Sigmoid colon (tissue), 7 donors: ENCODE measurements around the gene KRT39. TPM values are rescaled to one million over a fixed set of nuclear protein-coding genes. Genes with fewer than 3 reads are reported as not detected.

Source experiments
- DNase-seq: peaks from one replicate; pipeline ENCODE4 v3.0.0-alpha.2; 2019
- H3K27ac ChIP-seq, 4 donors: fragments of 200-600 bp; sonication (generic); one replicate each; pipeline ENCODE4 v1.5.1; 2016 to 2019; ENCODE audit warnings: mild to moderate bottlenecking in 1 of 4
- H3K27me3 ChIP-seq, 3 donors: fragments of 200-600 bp; sonication (generic); one replicate each; pipeline ENCODE4 v1.5.1; 2019; ENCODE audit warnings: mild to moderate bottlenecking in 1 of 3
- H3K36me3 ChIP-seq, 4 donors: fragments of 200-600 bp; sonication (generic); one replicate each; pipeline ENCODE4 v1.5.1; 2016 to 2019
- H3K4me1 ChIP-seq, 4 donors: fragments of 200-600 bp; sonication (generic); one replicate each; pipeline ENCODE4 v1.5.1; 2017 to 2019
- H3K4me3 ChIP-seq, 4 donors: fragments of 200-600 bp; sonication (generic); one replicate each; pipeline ENCODE4 v1.5.1; 2017 to 2019; ENCODE audit warnings: mild to moderate bottlenecking in 2 of 4, moderate library complexity in 1 of 4
- H3K9me3 ChIP-seq, 4 donors: fragments of 200-600 bp in 3 of 4; sonication (generic) in 3 of 4; one replicate each; pipeline versions ENCODE4 v1.5.1 to v1.6.1; 2013 to 2019
- CTCF ChIP-seq, 4 experiments: fragments of 450-650 bp in 3 of 4; fragments of 200-600 bp in 1 of 4; IDR thresholded peaks; one replicate each; pipeline ENCODE4 v1.5.1; 2016 to 2019; ENCODE audit warnings: antibody characterized with exemption in 4 of 4, mild to moderate bottlenecking in 3 of 4, moderate library complexity in 2 of 4
- EP300 ChIP-seq, 4 donors: sonication (generic); formaldehyde crosslinking; IDR thresholded peaks; one replicate each; pipeline ENCODE4 v1.6.1; 2017; ENCODE audit warnings: antibody characterized with exemption in 4 of 4
- POLR2A ChIP-seq, 2 donors: fragments of 450-650 bp; IDR thresholded peaks; one replicate each; pipeline ENCODE4 v1.6.1; 2016; ENCODE audit warnings: antibody characterized with exemption in 2 of 2, mild to moderate bottlenecking in 2 of 2, moderate library complexity in 2 of 2
- POLR2AphosphoS5 ChIP-seq, 4 donors: sonication (generic); formaldehyde crosslinking; IDR thresholded peaks; one replicate each; pipeline ENCODE4 v1.6.1; 2017; ENCODE audit warnings: antibody characterized with exemption in 4 of 4
- WGBS, 2 donors: extraction: QIAGEN DNeasy Blood & Tissue Kit; methylation state at CpG; one replicate each; pipeline ENCODE4 v1.1.7; 2013; 5-methylcytosine and 5-hydroxymethylcytosine counted together
- intact Hi-C: fragments of 100-400 bp; cut with DNase I; formaldehyde crosslinking; loops from one replicate; pipeline ENCODE4 v1.15.1; 2023
- polyA plus RNA-seq, 3 donors: library from polyadenylated mRNA; stranded (reverse); fragments of 200-250 nt; gene quantifications; one replicate each; pipeline ENCODE4 v1.2.3, GENCODE V29; 2013
- total RNA-seq, 4 donors: library from RNA; depleted of rRNA; stranded (reverse); fragments of >200 nt; gene quantifications; one replicate each; pipeline ENCODE4 v1.1.0, GENCODE V29; 2016
- donor health status: healthy with polysubstance abuse.
- donor health status: Bipolar disorder and iron deficiency.
- donor health status: healthy.

Gene KRT39
- total and polyA plus RNA-seq, 7 donors = 0.07 TPM; not detected in 6

- TF ChIP-seq POLR2AphosphoS5 (IDR thresholded peaks at IDR 0.05) = no peak
- no peak for TF ChIP-seq POLR2A (IDR thresholded peaks at IDR 0.05)
- TF ChIP-seq EP300 (IDR thresholded peaks at IDR 0.05) = no peak
- no peak for TF ChIP-seq CTCF (IDR thresholded peaks at IDR 0.05)
- Histone ChIP-seq H3K9me3 (no peaks in the 10 kb centered on the region), H3K4me3 (no peak overlapping the region), H3K27me3 (no peaks in the 10 kb centered on the region), H3K4me1 (no peaks in the 10 kb centered on the region), H3K36me3 (no peaks in the 10 kb centered on the region), H3K27ac (no peak overlapping the region)
- intact Hi-C loops = no loop called here
- DNase-seq = no peak
- WGBS, 2 donors = 77 to 78% methylated on average over 6 of the region's 6 CpGs
Observed at GRCh38 chr17:41012326-41013120, 45.8 kb upstream of the KRT39 start.

- Histone ChIP-seq H3K9me3 (no peaks in the 10 kb centered on the region), H3K4me1 (no peaks in the 10 kb centered on the region), H3K27me3 (no peaks in the 10 kb centered on the region), H3K4me3 (no peak overlapping the region), H3K36me3 (no peaks in the 10 kb centered on the region), H3K27ac (no peak overlapping the region)
- TF ChIP-seq CTCF (IDR thresholded peaks at IDR 0.05) = no peak
- no peak for TF ChIP-seq POLR2A (IDR thresholded peaks at IDR 0.05)
- TF ChIP-seq POLR2AphosphoS5 (IDR thresholded peaks at IDR 0.05) = no peak
- no peak for TF ChIP-seq EP300 (IDR thresholded peaks at IDR 0.05)
- no peak for DNase-seq
- intact Hi-C loops = no loop called here
Observed at GRCh38 chr17:41010441-41010840, 43.7 kb upstream of the KRT39 start.

GRCh38 chr17:41009936-41010335, 43.2 kb upstream of the KRT39 start:
- no peak overlapping the region for H3K4me3 ChIP-seq
- 94% methylated on average over 1 of the region's 1 CpG for WGBS, 2 donors
- H3K27me3 ChIP-seq = no peaks in the 10 kb centered on the region
- H3K4me1 ChIP-seq = no peaks in the 10 kb centered on the region
- no peak overlapping the region for H3K27ac ChIP-seq
- DNase-seq = no peak
- H3K9me3 ChIP-seq = no peaks in the 10 kb centered on the region
- no peak for TF ChIP-seq POLR2AphosphoS5 (IDR thresholded peaks at IDR 0.05)
- no peak for TF ChIP-seq POLR2A (IDR thresholded peaks at IDR 0.05)
- no peak for TF ChIP-seq EP300 (IDR thresholded peaks at IDR 0.05)
- TF ChIP-seq CTCF (IDR thresholded peaks at IDR 0.05) = no peak
- no peaks in the 10 kb centered on the region for H3K36me3 ChIP-seq
- intact Hi-C loops = no loop called here

- H3K27ac ChIP-seq = no peak overlapping the region
Observed at GRCh38 chr17:41009301-41009760, 42.6 kb upstream of the KRT39 start.

More at GRCh38 chr17:41009301-41009760, 42.6 kb upstream of the KRT39 start:
- no peaks in the 10 kb centered on the region for H3K9me3 ChIP-seq
- no peak overlapping the region for H3K4me3 ChIP-seq
- 48 to 64% methylated on average over 4 of the region's 4 CpGs for WGBS, 2 donors
- H3K4me1 ChIP-seq = no peaks in the 10 kb centered on the region
- no peaks in the 10 kb centered on the region for H3K27me3 ChIP-seq
- TF ChIP-seq CTCF (IDR thresholded peaks at IDR 0.05) (no peak), POLR2AphosphoS5 (IDR thresholded peaks at IDR 0.05) (no peak), POLR2A (IDR thresholded peaks at IDR 0.05) (no peak), EP300 (IDR thresholded peaks at IDR 0.05) (no peak)
- no peaks in the 10 kb centered on the region for H3K36me3 ChIP-seq
- intact Hi-C loops = no loop called here
- DNase-seq = no peak
